Spleen (tissue), 11 donors: ENCODE data around the gene G2E3. TPM values are rescaled to one million over a fixed set of nuclear protein-coding genes. Genes with fewer than 3 reads are reported as not detected.
A peak's percentile ranks its signal among the peaks of the same experiment; 100 is the strongest.

Experiments
- DNase-seq: peaks from one replicate; pipeline ENCODE4 v3.0.0-alpha.2; 2020
- H3K27ac ChIP-seq, 8 donors: fragments of 200-600 bp; sonication (generic) in 7 of 8; 1 replicate in 4 of 8; 2 replicates in 4 of 8; pipeline versions ENCODE4 v1.5.0 to v1.8.0; 2016 to 2021; ENCODE audit warnings: inconsistent platforms in 4 of 8, mild to moderate bottlenecking in 4 of 8, moderate library complexity in 1 of 8
- H3K27me3 ChIP-seq, 7 donors: fragments of 200-600 bp; sonication (generic) in 6 of 7; replicated peaks in 1 of 7; 1 replicate in 4 of 7; 2 replicates in 3 of 7; pipeline versions ENCODE4 v1.5.0 to v1.8.0; 2016 to 2021; ENCODE audit warnings: inconsistent platforms in 3 of 7, mild to moderate bottlenecking in 1 of 7
- H3K36me3 ChIP-seq, 6 donors: fragments of 200-600 bp; sonication (generic) in 5 of 6; 1 replicate in 4 of 6; 2 replicates in 2 of 6; pipeline versions ENCODE4 v1.5.0 to v1.8.0; 2016 to 2021; ENCODE audit warnings: inconsistent platforms in 2 of 6
- H3K4me1 ChIP-seq, 6 donors: fragments of 200-600 bp; sonication (generic) in 5 of 6; 1 replicate in 3 of 6; 2 replicates in 3 of 6; pipeline versions ENCODE4 v1.5.0 to v1.8.0; 2016 to 2021; ENCODE audit warnings: inconsistent platforms in 3 of 6
- H3K4me3 ChIP-seq, 8 donors: fragments of 200-600 bp; sonication (generic) in 7 of 8; 1 replicate in 4 of 8; 2 replicates in 4 of 8; pipeline versions ENCODE4 v1.5.0 to v1.8.0; 2016 to 2021; ENCODE audit warnings: inconsistent platforms in 4 of 8, mild to moderate bottlenecking in 4 of 8, moderate library complexity in 2 of 8
- H3K9me3 ChIP-seq, 8 donors: fragments of 200-600 bp; sonication (generic) in 7 of 8; 1 replicate in 4 of 8; 2 replicates in 4 of 8; pipeline versions ENCODE4 v1.5.0 to v1.8.0; 2016 to 2021; ENCODE audit warnings: inconsistent platforms in 4 of 8
- POLR2A ChIP-seq, 3 donors: fragments of 450-650 bp; IDR thresholded peaks; one replicate each; pipeline ENCODE4 v1.5.1; 2017; ENCODE audit warnings: antibody characterized with exemption in 3 of 3, mild to moderate bottlenecking in 1 of 3
- POLR2AphosphoS5 ChIP-seq, 3 donors: sonication (generic); formaldehyde crosslinking; IDR thresholded peaks; one replicate each; pipeline ENCODE4 v1.5.1; 2017; ENCODE audit warnings: antibody characterized with exemption in 3 of 3
- WGBS, 5 donors: extraction: QIAGEN DNeasy Blood & Tissue Kit in 3 of 5; methylation state at CpG; one replicate each; pipeline versions ENCODE4 v1.1.5 to v1.1.7; 2013 to 2018; 5-methylcytosine and 5-hydroxymethylcytosine counted together
- intact Hi-C: fragments of 100-400 bp; cut with DNase I; formaldehyde crosslinking; loops from one replicate; pipeline ENCODE4 v1.15.0; 2023; ENCODE audit warnings: low total_unique reads
- polyA plus RNA-seq, 3 donors: library from polyadenylated mRNA; stranded (reverse); fragments of 200-250 nt; gene quantifications; one replicate each; pipeline ENCODE4 v1.2.1, GENCODE V29; 2013
- total RNA-seq, 7 donors: library from RNA; depleted of rRNA in 3 of 7; stranded (reverse); fragments of >200 nt in 3 of 7; fragmentation: NEBNext Ultra II Directional in 4 of 7; extraction: Animal tissue kit (Norgen Biotek cat#: 25700) in 4 of 7; gene quantifications; one replicate each; pipeline versions ENCODE4 v1.1.0 to v1.2.1, GENCODE V29; 2016 to 2021
- TF ChIP-seq, protein P1 (sequence below), 11 experiments: fragments of 200-600 bp in 7 of 11; fragments of 450-650 bp in 4 of 11; sonication (generic) in 4 of 11; IDR thresholded peaks in 8 of 11; conservative IDR thresholded peaks in 3 of 11; 1 replicate in 7 of 11; 2 replicates in 4 of 11; pipeline versions ENCODE4 v1.4.0 to v1.8.0; 2016 to 2021; ENCODE audit warnings: antibody characterized with exemption in 11 of 11, inconsistent platforms in 4 of 11, mild to moderate bottlenecking in 1 of 11
- donor health status: healthy with polysubstance abuse.
- donor health status: DM: no; HTN: no; CAD: no; lungs with moderate emphysema.
- donor health status: DM: no; HTN: no; CAD: no.
- donor health status: Bipolar disorder and iron deficiency.
- donor health status: healthy.
- donor health status: DM: no; HTN: no; CAD: no.
- donor health status: DM: yes; HTN: yes; CAD: no.

Gene G2E3
- total and polyA plus RNA-seq, 10 donors, result 4.6 to 25.4 (median 19.1) TPM

DNA sequence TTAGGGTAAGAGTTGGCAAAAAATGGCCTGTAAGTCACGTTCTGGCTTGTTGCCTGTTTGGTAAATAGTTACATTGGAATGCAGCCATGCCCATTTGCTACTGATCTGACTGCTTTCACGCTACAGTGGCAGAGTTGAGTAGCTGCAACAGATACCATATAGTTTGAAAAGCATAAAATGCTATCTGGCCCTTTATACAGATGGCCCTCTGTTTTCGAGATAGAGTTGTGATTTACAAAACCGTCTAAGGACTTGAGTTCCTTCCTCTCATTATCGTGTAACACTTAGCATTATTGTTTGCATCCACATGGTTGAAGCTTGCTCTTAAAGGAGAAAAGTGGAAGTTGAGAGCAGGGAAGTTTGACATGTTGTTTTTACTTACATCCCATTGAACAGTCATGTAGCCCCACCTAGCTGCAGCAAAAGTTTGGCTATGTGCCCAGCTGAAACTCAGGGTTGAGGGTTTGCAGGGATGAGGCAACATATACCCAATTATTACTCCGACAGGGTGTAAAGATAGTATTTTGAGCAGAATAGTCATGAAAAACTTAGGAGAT, 51.9 kb downstream of the G2E3 start:
- Histone ChIP-seq H3K9me3 (no peaks in the 10 kb centered on the region), H3K4me3 (no peak overlapping the region), H3K4me1 (peaks cover 0 to 5% (median 0%) of the 10 kb centered on the region in 6 donors), H3K27me3 (no peaks in the 10 kb centered on the region), H3K27ac (peak overlapping the region in 2 of 8 donors; percentile 18 to 38), H3K36me3 (peaks cover 0 to 75% (median 12%) of the 10 kb centered on the region in 6 donors)
- no peak for DNase-seq
- intact Hi-C loops, result no loop called here
- TF ChIP-seq POLR2AphosphoS5 (IDR thresholded peaks at IDR 0.05) (peak in 1 of 3 donors; percentile 68), POLR2A (IDR thresholded peaks at IDR 0.05) (no peak)
- TF ChIP-seq, protein P1, sequence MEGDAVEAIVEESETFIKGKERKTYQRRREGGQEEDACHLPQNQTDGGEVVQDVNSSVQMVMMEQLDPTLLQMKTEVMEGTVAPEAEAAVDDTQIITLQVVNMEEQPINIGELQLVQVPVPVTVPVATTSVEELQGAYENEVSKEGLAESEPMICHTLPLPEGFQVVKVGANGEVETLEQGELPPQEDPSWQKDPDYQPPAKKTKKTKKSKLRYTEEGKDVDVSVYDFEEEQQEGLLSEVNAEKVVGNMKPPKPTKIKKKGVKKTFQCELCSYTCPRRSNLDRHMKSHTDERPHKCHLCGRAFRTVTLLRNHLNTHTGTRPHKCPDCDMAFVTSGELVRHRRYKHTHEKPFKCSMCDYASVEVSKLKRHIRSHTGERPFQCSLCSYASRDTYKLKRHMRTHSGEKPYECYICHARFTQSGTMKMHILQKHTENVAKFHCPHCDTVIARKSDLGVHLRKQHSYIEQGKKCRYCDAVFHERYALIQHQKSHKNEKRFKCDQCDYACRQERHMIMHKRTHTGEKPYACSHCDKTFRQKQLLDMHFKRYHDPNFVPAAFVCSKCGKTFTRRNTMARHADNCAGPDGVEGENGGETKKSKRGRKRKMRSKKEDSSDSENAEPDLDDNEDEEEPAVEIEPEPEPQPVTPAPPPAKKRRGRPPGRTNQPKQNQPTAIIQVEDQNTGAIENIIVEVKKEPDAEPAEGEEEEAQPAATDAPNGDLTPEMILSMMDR (IDR thresholded peaks at IDR 0.05 in 8 of 11, conservative IDR thresholded peaks at IDR 0.05 in 3 of 11), result peak in 7 of 11 experiments; percentile 10 to 46 (median 28)
- WGBS, 5 donors, result 45 to 57% (median 54%) methylated on average over 6 of the region's 6 CpGs

DNA sequence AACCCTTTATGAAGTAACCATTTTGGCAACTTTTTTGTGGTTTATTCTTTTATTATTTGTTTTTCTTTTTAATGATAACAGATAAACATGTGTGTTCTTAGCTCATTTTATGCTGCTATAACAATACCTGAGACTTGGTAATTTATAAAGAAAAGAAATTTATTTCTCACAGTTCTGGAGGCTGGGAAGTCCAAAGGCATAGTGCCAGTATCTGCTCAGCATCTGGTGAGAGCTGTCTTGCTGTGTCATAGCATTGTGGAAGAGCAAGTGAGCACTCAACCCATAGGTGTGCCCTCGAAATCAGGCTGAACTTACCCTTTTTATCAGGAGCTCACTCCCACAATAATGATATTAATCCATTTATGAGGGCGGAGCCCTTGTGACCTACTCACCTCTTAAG, 55.2 kb downstream of the G2E3 start:
- H3K27me3 ChIP-seq, result no peaks in the 10 kb centered on the region
- no peak for TF ChIP-seq POLR2A (IDR thresholded peaks at IDR 0.05)
- TF ChIP-seq, protein P1 (IDR thresholded peaks at IDR 0.05 in 8 of 11, conservative IDR thresholded peaks at IDR 0.05 in 3 of 11), result no peak
- no peak for TF ChIP-seq POLR2AphosphoS5 (IDR thresholded peaks at IDR 0.05)
- peaks cover 0 to 61% (median 9%) of the 10 kb centered on the region in 6 donors for H3K36me3 ChIP-seq
- peaks cover 0 to 5% (median 0%) of the 10 kb centered on the region in 6 donors for H3K4me1 ChIP-seq
- DNase-seq, result no peak
- intact Hi-C loops, result no loop called here
- no peak overlapping the region for H3K4me3 ChIP-seq
- H3K27ac ChIP-seq, result no peak overlapping the region
- WGBS, 5 donors, result 93 to 100% (median 94%) methylated on average over 2 of the region's 2 CpGs
- H3K9me3 ChIP-seq, result no peaks in the 10 kb centered on the region

DNA sequence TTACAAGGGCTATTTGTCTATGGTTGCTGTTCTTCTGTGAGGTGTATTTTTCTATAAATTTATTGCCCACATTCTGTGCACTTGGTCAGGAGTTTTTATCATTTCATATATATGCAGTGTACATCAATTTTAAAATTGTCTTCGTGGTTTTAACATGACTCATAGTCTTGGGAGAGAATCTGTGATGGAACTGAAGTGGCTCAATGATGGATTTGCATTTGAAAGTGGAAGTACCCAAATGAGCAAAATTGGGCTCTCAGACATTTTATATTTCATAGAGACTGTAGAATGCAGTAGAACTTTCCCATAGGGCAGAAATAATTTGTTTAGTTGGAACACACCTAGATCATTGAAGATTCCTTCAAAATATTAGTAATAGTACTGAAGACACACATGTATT, 61.2 kb downstream of the G2E3 start:
- no peak overlapping the region for H3K4me3 ChIP-seq
- peaks cover 18 to 47% (median 38%) of the 10 kb centered on the region in 6 donors for H3K4me1 ChIP-seq
- no peaks in the 10 kb centered on the region for H3K9me3 ChIP-seq
- no peak for DNase-seq
- H3K27me3 ChIP-seq, result no peaks in the 10 kb centered on the region
- peaks cover 0 to 24% (median 2%) of the 10 kb centered on the region in 6 donors for H3K36me3 ChIP-seq
- 54 to 65% (median 55%) methylated on average over 1 of the region's 1 CpG for WGBS, 5 donors
- intact Hi-C loops, result no loop called here
- H3K27ac ChIP-seq, result peak overlapping the region in 3 of 8 donors; percentile 5 to 96 (median 17)
- TF ChIP-seq, protein P1 (IDR thresholded peaks at IDR 0.05 in 8 of 11, conservative IDR thresholded peaks at IDR 0.05 in 3 of 11), result no peak
- TF ChIP-seq POLR2AphosphoS5 (IDR thresholded peaks at IDR 0.05) (no peak), POLR2A (IDR thresholded peaks at IDR 0.05) (no peak)

DNA sequence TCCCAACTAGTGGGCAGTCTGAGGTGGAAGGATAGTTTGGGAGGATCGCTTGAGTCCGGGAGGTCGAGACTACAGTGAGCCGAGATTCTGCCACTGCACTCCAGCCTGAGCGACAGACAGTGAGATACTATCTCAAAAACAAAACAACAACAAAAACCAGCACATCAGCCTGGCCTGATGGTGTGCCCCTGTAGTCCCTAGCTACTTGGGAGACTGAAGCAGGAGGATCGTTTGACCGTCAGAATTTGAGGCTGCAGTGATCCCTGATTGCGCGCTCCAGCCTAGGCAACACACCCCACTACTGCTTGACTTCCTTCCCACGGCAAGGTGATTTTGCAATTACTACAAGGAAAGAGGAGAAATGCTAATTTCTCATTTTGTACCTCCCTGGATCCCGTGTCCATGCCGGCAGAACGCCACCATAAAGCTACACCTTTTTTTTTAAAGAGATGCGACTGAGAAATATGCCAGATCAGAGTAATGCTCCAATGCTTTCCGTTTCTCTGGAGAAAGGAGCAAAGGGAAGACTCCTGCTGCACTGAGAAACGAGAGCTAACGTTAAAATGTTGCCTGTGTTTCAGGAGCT, 62.5 kb downstream of the G2E3 start:
- no peak for TF ChIP-seq POLR2A (IDR thresholded peaks at IDR 0.05)
- TF ChIP-seq, protein P1 (IDR thresholded peaks at IDR 0.05 in 8 of 11, conservative IDR thresholded peaks at IDR 0.05 in 3 of 11), result no peak
- TF ChIP-seq POLR2AphosphoS5 (IDR thresholded peaks at IDR 0.05), result no peak
- DNase-seq, result peak; percentile 77
- WGBS, 5 donors, result 5 to 15% (median 8%) methylated on average over 17 of the region's 17 CpGs
- Histone ChIP-seq H3K4me1 (peaks cover 18 to 60% (median 50%) of the 10 kb centered on the region in 6 donors), H3K4me3 (peak overlapping the region; percentile 56 to 80 (median 66)), H3K9me3 (no peaks in the 10 kb centered on the region), H3K27ac (peak overlapping the region; percentile 79 to 96 (median 91)), H3K36me3 (peaks cover 0 to 12% (median 0%) of the 10 kb centered on the region in 6 donors), H3K27me3 (no peaks in the 10 kb centered on the region)
- intact Hi-C loops, result no loop called here
